Mucosa of rectum (tissue), 2 donors: ENCODE data around the gene EFCAB6.

Experiments
- H3K27ac ChIP-seq, 2 donors: one replicate each; pipeline ENCODE4 v1.7.0; 2013; ENCODE audit warnings: inconsistent platforms in 2 of 2, low read depth in 2 of 2, low read length in 2 of 2
- H3K27me3 ChIP-seq, 2 donors: one replicate each; pipeline ENCODE4 v1.7.0; 2013; ENCODE audit warnings: low read length in 2 of 2; ENCODE audit not compliant: control insufficient read depth in 2 of 2, insufficient read depth in 2 of 2
- H3K36me3 ChIP-seq, 2 donors: one replicate each; pipeline ENCODE4 v1.7.0; 2013; ENCODE audit warnings: low read length in 2 of 2; ENCODE audit not compliant: control insufficient read depth in 2 of 2, insufficient read depth in 2 of 2
- H3K4me1 ChIP-seq, 2 donors: one replicate each; pipeline ENCODE4 v1.7.0; 2013; ENCODE audit warnings: low read length in 2 of 2, mild to moderate bottlenecking in 1 of 2; ENCODE audit not compliant: control insufficient read depth in 2 of 2, insufficient read depth in 2 of 2
- H3K4me3 ChIP-seq, 2 donors: one replicate each; pipeline ENCODE4 v1.7.0; 2013; ENCODE audit warnings: low read length in 2 of 2
- H3K9ac ChIP-seq, 2 donors: one replicate each; pipeline ENCODE4 v1.7.0; 2013; ENCODE audit warnings: low read length in 2 of 2, low read depth in 1 of 2, mild to moderate bottlenecking in 1 of 2
- H3K9me3 ChIP-seq, 2 donors: one replicate each; pipeline ENCODE4 v1.7.0; 2013; ENCODE audit warnings: low read length in 2 of 2; ENCODE audit not compliant: control insufficient read depth in 2 of 2
- donor health status: healthy.
- donor health status: Normal muscosa, but diverticular disease.

EFCAB6 gene

DNA sequence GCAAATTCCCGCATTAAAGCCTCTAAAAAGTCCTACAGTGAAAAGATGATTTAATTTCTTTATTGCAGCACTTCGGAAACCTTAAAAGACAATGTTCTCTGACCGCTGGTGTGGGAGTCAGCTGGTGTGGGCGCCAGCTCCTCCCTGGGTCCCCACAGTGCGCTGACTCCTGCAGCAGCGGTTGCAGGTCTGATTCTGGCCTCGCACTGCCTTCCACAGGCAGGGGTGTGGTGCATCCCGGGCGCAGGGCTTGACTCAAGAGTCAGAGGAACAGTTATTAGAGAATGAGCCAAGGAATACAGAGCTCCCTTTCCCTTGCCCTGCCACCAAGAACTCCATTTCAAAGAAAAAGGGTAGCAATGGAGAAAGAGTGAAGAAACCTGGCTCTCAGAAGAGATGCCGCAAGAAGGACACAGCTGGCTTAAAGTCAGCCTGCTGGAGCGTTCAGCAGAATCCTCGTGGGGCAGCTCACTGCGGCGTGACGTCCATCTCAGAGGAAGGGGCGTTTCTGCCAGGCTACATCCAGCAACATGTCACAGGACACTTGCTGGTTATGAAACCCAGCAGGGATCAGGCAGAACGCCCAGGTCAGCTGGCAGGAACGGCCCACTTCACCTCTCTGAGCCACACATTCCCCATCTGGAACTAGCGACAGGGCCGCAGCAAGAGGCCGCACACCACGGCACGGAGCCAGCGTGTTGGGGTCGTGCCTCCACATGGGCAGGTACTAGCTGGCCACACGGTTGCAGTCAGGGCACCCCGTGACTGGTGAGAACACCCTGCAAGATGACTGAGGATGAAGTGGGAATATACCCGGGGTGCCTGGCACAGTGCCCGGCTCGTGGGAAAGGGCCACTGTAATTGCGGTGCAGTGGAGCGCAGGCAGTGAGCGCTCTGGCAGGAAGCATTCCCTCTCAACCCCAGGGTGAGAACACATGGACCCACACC lies 18.1 kb upstream of the EFCAB6 start:
- Histone ChIP-seq H3K9me3 (no peaks in the 10 kb centered on the region), H3K27ac (no peak overlapping the region), H3K4me3 (no peak overlapping the region), H3K9ac (no peak overlapping the region), H3K4me1 (no peaks in the 10 kb centered on the region), H3K36me3 (no peaks in the 10 kb centered on the region), H3K27me3 (no peaks in the 10 kb centered on the region)

DNA sequence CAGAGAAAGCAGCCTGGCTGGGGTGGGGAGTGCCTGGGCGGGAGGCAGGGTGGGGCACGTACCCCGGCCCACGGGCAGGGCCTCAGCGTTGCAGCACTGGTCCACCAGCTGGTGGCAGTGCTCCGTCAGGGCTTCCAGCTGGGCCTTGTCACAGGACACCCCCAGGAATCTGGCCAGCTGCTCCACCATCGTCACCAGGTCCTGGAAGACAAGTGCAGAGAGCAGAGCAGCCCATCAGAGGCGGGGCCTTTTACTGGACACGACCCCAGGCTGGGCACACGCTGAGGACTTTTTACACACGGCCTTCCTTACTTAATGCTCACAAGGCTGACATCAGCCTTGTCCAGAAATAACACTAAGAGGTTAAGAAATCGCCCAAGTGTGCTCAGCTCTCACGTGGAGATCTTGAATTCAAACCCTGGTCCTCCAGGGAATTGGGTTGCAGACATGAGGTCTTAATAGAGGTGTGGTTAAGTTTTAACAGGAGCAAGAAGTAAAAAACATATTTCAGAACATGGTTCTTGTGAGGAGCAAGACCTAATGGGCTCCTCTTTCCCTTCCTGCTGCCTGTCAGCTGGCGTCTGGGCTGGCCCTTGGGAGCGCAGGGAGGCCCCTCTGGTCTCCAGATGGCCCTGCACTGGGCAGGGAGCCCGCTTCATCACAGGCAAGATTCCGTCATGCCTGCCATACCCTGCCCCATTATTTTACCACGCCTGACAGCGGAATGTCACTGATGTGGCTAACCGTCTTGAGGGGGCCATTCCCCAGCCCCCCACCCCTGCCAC lies 17.1 kb upstream of the EFCAB6 start:
- Histone ChIP-seq H3K9me3 (no peaks in the 10 kb centered on the region), H3K4me1 (no peaks in the 10 kb centered on the region), H3K9ac (no peak overlapping the region), H3K27me3 (no peaks in the 10 kb centered on the region), H3K4me3 (no peak overlapping the region), H3K27ac (no peak overlapping the region), H3K36me3 (no peaks in the 10 kb centered on the region)

DNA sequence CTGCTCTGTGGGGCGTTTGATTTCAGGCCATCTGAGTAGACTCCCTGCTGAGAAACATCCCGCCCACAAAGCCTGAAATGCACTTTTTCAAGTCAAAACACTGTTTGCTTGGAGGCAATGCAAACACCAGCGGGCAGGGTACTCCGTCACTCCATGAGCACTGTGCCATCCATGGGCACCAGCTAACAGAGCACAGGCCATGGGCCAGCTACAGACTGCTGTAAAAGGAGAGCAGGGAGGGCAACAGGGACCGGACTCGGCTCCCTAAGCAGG lies 16.6 kb upstream of the EFCAB6 start:
- no peak overlapping the region for H3K4me3 ChIP-seq
- H3K9ac ChIP-seq = no peak overlapping the region
- H3K36me3 ChIP-seq = no peaks in the 10 kb centered on the region
- H3K27me3 ChIP-seq = no peaks in the 10 kb centered on the region
- no peaks in the 10 kb centered on the region for H3K4me1 ChIP-seq
- no peak overlapping the region for H3K27ac ChIP-seq
- H3K9me3 ChIP-seq = no peaks in the 10 kb centered on the region

DNA sequence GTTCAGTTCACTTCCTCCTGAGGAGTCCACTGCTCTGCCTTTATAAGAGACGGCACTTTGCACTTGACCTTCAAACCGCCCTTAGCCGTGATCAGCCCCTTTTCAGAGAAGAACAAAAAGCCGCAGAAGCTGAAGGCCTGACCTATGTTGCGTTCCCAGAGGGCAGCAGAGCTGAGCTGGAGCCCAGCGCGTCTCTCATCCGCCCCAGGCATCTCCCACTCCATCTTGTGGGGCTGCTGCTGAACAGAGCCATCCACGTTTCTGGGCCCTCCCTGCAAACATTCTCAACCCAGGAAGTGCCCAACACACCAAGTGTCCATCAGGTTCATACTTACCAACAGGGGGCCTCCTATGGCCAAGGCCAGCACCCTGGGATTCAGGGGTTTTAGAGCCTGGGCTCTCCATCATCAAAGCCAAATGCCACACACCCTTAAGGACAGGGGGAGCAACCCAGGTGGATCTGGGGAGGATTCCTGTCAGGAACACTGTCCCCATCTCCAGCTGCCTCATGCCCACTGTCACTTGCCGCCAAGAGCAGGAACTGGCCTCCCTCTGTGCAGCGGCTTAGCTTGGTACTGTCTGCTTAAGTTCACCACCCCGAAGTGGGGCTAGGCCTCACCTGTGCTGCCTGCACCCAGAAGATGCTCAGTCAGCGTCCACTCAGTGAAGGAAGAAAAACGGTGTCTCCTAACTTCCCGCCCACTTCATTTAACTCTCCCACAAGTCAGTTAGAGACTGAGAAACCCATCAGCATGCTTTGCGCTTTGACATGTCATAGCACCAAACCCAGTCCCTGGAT lies 16.0 kb upstream of the EFCAB6 start:
- no peaks in the 10 kb centered on the region for H3K4me1 ChIP-seq
- H3K27ac ChIP-seq = no peak overlapping the region
- H3K4me3 ChIP-seq = no peak overlapping the region
- no peaks in the 10 kb centered on the region for H3K36me3 ChIP-seq
- H3K9ac ChIP-seq = no peak overlapping the region
- no peaks in the 10 kb centered on the region for H3K9me3 ChIP-seq
- H3K27me3 ChIP-seq = peaks cover 0 to under 1% of the 10 kb centered on the region in 2 donors

DNA sequence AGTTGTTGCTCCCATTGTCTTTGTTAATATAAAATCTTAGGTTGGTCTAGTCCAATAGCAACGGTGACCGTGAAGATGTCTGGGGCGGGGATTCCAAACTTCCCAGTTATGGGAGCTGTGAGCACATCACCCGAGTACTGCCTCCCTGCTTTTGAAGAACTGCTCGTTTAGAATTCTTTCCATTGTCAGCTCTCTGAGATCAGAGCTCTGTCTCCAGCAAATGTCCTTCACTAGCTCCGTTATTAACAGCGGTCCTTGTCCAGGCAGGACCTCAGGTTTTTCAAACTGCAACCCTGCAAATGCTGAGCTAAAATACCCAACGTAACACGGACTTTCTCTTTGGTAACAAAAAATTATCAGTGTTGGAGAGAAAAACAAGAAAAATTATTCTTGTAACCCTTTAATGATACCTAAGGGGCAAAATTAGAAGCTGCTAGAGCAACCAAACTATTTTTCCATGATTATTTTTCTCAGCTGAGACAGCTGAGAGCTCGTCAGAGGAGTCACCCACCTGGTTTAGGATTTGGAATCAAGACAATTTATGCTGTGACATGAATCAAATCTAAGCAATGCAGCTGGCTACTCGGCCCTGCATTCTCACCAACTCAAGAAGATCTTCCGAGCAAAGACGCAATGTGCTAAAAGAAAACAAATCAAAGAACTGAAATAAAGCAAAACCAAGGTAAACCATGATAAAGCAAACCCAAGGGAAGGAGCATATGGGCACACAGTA lies 15.1 kb upstream of the EFCAB6 start:
- no peak overlapping the region for H3K4me3 ChIP-seq
- H3K4me1 ChIP-seq = no peaks in the 10 kb centered on the region
- H3K27me3 ChIP-seq = peaks cover 0 to 7% of the 10 kb centered on the region in 2 donors
- H3K36me3 ChIP-seq = no peaks in the 10 kb centered on the region
- no peak overlapping the region for H3K27ac ChIP-seq
- no peaks in the 10 kb centered on the region for H3K9me3 ChIP-seq
- H3K9ac ChIP-seq = no peak overlapping the region

DNA sequence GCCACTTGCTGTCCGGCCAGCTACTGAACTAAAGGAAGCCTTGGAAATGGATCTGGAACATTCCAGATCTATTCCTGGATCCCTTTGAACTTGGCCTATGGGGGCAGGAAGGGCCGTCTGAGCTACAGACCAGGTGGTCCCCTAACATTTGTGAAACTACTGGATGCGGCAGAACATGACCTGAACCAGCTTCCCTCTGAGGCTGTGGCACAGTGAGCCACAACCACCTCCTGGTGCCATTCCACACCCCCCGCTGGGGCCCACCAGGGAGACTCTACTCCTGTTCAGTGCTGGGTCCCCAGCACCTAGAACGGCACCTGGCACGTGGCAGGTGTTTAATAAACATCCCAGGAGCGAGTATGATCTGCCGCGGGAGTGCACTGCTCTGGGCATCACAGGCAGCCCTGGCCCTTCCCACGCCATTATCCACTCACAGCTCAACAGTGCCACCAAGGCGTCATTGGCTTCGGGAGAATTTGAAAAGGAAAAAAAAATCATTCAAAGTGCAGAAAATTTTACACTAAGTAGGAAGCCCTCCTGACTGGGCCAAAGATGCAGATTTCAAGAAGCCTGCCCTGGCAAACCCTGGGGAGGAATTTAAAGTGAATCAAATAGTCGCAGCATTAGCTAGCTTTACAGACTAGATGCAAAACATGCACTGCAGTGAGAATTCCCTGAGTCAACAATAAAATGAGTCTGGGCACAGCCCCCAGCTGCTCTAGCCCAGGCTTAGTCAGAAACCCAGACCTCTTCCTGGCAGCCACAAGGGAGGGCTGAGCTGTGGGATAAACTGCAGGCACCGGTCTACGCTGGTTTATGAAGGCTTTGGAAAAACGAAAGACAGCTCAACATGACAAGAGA lies 14.3 kb upstream of the EFCAB6 start:
- H3K4me1 ChIP-seq = no peaks in the 10 kb centered on the region
- H3K4me3 ChIP-seq = no peak overlapping the region
- H3K9ac ChIP-seq = no peak overlapping the region
- H3K27me3 ChIP-seq = peaks cover 2 to 15% of the 10 kb centered on the region in 2 donors
- no peak overlapping the region for H3K27ac ChIP-seq
- H3K36me3 ChIP-seq = no peaks in the 10 kb centered on the region
- no peaks in the 10 kb centered on the region for H3K9me3 ChIP-seq

DNA sequence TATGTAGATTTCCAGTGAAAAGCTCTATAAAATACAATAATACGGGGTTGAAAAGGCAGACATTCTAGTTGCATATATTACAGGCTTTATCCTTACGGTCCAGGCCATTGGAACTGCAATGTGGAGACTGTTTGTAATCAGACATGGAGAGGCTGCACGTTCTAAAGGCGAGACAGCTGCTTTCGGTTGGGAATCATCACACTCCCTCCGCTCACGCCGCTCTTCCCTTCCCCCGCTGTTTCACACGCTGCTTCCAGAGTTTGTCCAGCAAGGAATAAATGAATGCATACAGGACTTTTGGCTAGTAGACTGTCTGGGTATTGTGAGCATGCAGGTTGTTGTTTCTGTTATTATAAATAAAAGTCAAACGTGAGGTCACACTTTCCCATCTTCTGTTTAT lies 13.5 kb upstream of the EFCAB6 start:
- Histone ChIP-seq H3K9ac (no peak overlapping the region), H3K27me3 (peaks cover 6 to 21% of the 10 kb centered on the region in 2 donors), H3K36me3 (no peaks in the 10 kb centered on the region), H3K9me3 (no peaks in the 10 kb centered on the region), H3K27ac (no peak overlapping the region), H3K4me3 (no peak overlapping the region), H3K4me1 (no peaks in the 10 kb centered on the region)

DNA sequence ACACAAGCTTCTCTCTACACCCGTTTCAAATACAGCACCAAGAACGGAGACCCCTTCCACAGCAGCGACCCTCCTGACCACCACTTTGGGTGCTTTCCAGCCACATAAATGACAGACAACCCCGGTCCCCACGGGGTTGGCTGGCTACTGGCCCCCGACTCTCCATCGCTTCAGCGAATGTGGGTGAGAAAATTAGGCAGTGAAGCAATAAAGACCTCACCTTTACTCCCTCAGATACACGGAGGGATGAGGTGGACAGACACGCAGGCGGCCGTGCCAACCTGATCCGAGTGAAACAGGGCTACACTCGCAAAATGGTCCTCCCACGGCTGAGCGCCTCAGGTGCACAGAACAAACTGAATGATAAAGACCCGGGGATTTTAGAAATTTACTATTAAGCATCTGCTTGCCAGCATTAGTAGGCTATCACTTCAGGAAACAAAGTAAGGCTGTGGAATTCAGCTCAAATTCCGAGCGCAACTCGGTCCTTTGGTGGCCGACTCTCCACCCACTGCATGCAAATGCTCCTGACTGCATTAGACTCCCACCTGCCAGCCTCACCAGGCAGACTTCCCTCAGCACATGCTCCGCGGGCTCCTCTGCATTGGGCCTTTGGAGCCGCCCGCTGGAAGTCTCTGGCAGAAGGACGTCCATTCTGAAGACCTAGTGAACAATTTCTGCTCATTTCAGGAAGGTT lies 12.8 kb upstream of the EFCAB6 start:
- Histone ChIP-seq H3K4me1 (no peaks in the 10 kb centered on the region), H3K27me3 (peaks cover 7 to 21% of the 10 kb centered on the region in 2 donors), H3K27ac (no peak overlapping the region), H3K9me3 (no peaks in the 10 kb centered on the region), H3K9ac (no peak overlapping the region), H3K4me3 (no peak overlapping the region), H3K36me3 (no peaks in the 10 kb centered on the region)
